HG03354 (cell line): ENCODE results near the gene SPACA6.
A peak's percentile ranks its signal among the peaks of the same experiment; 100 is the strongest.

Experiments
- ATAC-seq: cut with Tn5 transposase; IDR thresholded peaks from one replicate; pipeline ENCODE4 v1.9.1; 2021; ENCODE audit warnings: mild to moderate bottlenecking; ENCODE audit not compliant: unreplicated experiment, poor library complexity, severe bottlenecking

Gene SPACA6

GRCh38 chr19:51702103-51702824 lies 9.1 kb downstream of the SPACA6 start:
- no peak for ATAC-seq

GRCh38 chr19:51702825-51703574 lies 9.9 kb downstream of the SPACA6 start:
- ATAC-seq: no peak

GRCh38 chr19:51703575-51704515 lies 10.7 kb downstream of the SPACA6 start:
- peak; percentile 91 for ATAC-seq

- ATAC-seq: no peak
Observed at GRCh38 chr19:51704626-51705025, 11.5 kb downstream of the SPACA6 start.

GRCh38 chr19:51706296-51706695 lies 13.2 kb downstream of the SPACA6 start:
- no peak for ATAC-seq

GRCh38 chr19:51706885-51707284 lies 13.8 kb downstream of the SPACA6 start:
- ATAC-seq: no peak

- no peak for ATAC-seq
Observed at GRCh38 chr19:51708811-51709210, 15.7 kb downstream of the SPACA6 start.

- ATAC-seq: no peak
Observed at GRCh38 chr19:51709575-51709974, 16.4 kb downstream of the SPACA6 start.

- no peak for ATAC-seq
Observed at GRCh38 chr19:51710163-51710562, 17.0 kb downstream of the SPACA6 start.

GRCh38 chr19:51711702-51712101 lies 18.6 kb downstream of the SPACA6 start:
- ATAC-seq: no peak

- no peak for ATAC-seq
Observed at GRCh38 chr19:51712461-51713081, 19.4 kb downstream of the SPACA6 start.

GRCh38 chr19:51713319-51714285 lies 20.5 kb downstream of the SPACA6 start:
- ATAC-seq: no peak

- no peak for ATAC-seq
Observed at GRCh38 chr19:51714848-51715247, 21.7 kb downstream of the SPACA6 start.

- no peak for ATAC-seq
Observed at GRCh38 chr19:51715850-51716249, 22.7 kb downstream of the SPACA6 start.

GRCh38 chr19:51716925-51717324 lies 23.8 kb downstream of the SPACA6 start:
- no peak for ATAC-seq

GRCh38 chr19:51719251-51719988 lies 26.3 kb downstream of the SPACA6 start:
- no peak for ATAC-seq

GRCh38 chr19:51721905-51722304 lies 28.8 kb downstream of the SPACA6 start:
- no peak for ATAC-seq

GRCh38 chr19:51722492-51722891 lies 29.4 kb downstream of the SPACA6 start:
- ATAC-seq: no peak
